Sigmoid colon (tissue), 4 donors: Measurements from ENCODE around the gene IFNA5.

Experiments used
- CTCF ChIP-seq, 4 experiments: fragments of 450-650 bp in 3 of 4; fragments of 200-600 bp in 1 of 4; IDR thresholded peaks; one replicate each; pipeline ENCODE4 v1.5.1; 2016 to 2019; ENCODE audit warnings: antibody characterized with exemption in 4 of 4, mild to moderate bottlenecking in 3 of 4, moderate library complexity in 2 of 4
- EP300 ChIP-seq, 4 donors: sonication (generic); formaldehyde crosslinking; IDR thresholded peaks; one replicate each; pipeline ENCODE4 v1.6.1; 2017; ENCODE audit warnings: antibody characterized with exemption in 4 of 4
- POLR2A ChIP-seq, 2 donors: fragments of 450-650 bp; IDR thresholded peaks; one replicate each; pipeline ENCODE4 v1.6.1; 2016; ENCODE audit warnings: antibody characterized with exemption in 2 of 2, mild to moderate bottlenecking in 2 of 2, moderate library complexity in 2 of 2
- POLR2AphosphoS5 ChIP-seq, 4 donors: sonication (generic); formaldehyde crosslinking; IDR thresholded peaks; one replicate each; pipeline ENCODE4 v1.6.1; 2017; ENCODE audit warnings: antibody characterized with exemption in 4 of 4

- peak; percentile 78 to 87 (median 87) for TF ChIP-seq POLR2AphosphoS5 (IDR thresholded peaks at IDR 0.05)
- no peak for TF ChIP-seq CTCF (IDR thresholded peaks at IDR 0.05)
- no peak for TF ChIP-seq EP300 (IDR thresholded peaks at IDR 0.05)
- TF ChIP-seq POLR2A (IDR thresholded peaks at IDR 0.05), result peak; percentile 20 to 30
These were observed 29.9 kb upstream of the IFNA5 start, which contains the start of gene KLHL9 for GRCh38 chr9:21334701-21335632.
